IMR-90 (cell line): ENCODE measurements around the gene KRT83. TPM values are rescaled to one million over a fixed set of nuclear protein-coding genes. Genes with fewer than 3 reads are reported as not detected.

Source experiments
- ATAC-seq: fragments of 200-7000 bp; cut with Tn5 transposase; 2 replicates; pipeline ENCODE4 v1.9.1; 2020; ENCODE audit warnings: low read depth, mild to moderate bottlenecking, moderate library complexity
- BruUV-seq: library from RNA; stranded (reverse); fragments of 400-500 nt; replicated peaks from 2 replicates; lab custom pipeline; 2021; lab: Mats Ljungman, UMichigan
- CTCF ChIA-PET: fragments of 300-600 bp; formaldehyde crosslinking; extraction: SDS; loops from one replicate; lab custom pipeline; 2021; ENCODE audit warnings: antibody characterized with exemption; lab: Yijun Ruan, JAX
- POLR2A ChIA-PET: fragments of 300-600 bp; sonication (Branson Sonifier 250); formaldehyde crosslinking; loops from one replicate; lab custom pipeline; 2022; ENCODE audit warnings: antibody characterized with exemption; ENCODE audit not compliant: unreplicated experiment; lab: Charles Lee
- DNase-seq: peaks from one replicate; pipeline ENCODE4 v3.0.0; 2013
- H2AFZ ChIP-seq: replicated peaks from 2 replicates; pipeline ENCODE3; 2013; ENCODE audit warnings: low read length, mild to moderate bottlenecking; ENCODE audit not compliant: poor library complexity
- H2AK5ac ChIP-seq: 2 replicates; pipeline ENCODE4 v1.6.1; 2013; ENCODE audit warnings: low read depth, low read length, inconsistent platforms
- H2AK9ac ChIP-seq: replicated peaks from 2 replicates; pipeline ENCODE3; 2013; ENCODE audit warnings: mild to moderate bottlenecking, low read depth, low read length, moderate library complexity; ENCODE audit not compliant: poor library complexity
- H2BK120ac ChIP-seq: 2 replicates; pipeline ENCODE4 v1.6.1; 2013; ENCODE audit warnings: low read depth, low read length, inconsistent platforms
- H2BK15ac ChIP-seq: 3 replicates; pipeline ENCODE4 v1.6.1; 2013; ENCODE audit warnings: low read depth, low read length, inconsistent platforms
- H2BK20ac ChIP-seq: 2 replicates; pipeline ENCODE4 v1.6.1; 2013; ENCODE audit warnings: low read depth, mild to moderate bottlenecking, inconsistent platforms, low read length, moderate library complexity
- H2BK5ac ChIP-seq: 2 replicates; pipeline ENCODE4 v1.6.1; 2013; ENCODE audit warnings: mild to moderate bottlenecking, low read depth, low read length, inconsistent platforms; ENCODE audit not compliant: poor library complexity, severe bottlenecking
- H3K14ac ChIP-seq: replicated peaks from 2 replicates; pipeline ENCODE4 v1.6.1; 2013; ENCODE audit warnings: low read depth, low read length, inconsistent platforms
- H3K18ac ChIP-seq: 2 replicates; pipeline ENCODE4 v1.6.1; 2013; ENCODE audit warnings: low read depth, low read length, control low read depth
- H3K23ac ChIP-seq: 2 replicates; pipeline ENCODE4 v1.6.1; 2013; ENCODE audit warnings: low read depth, low read length, inconsistent platforms
- H3K27ac ChIP-seq: 2 replicates; pipeline ENCODE4 v1.5.1; 2013; ENCODE audit warnings: mild to moderate bottlenecking, control low read depth, low read length; ENCODE audit not compliant: insufficient read depth
- H3K27me3 ChIP-seq: 2 replicates; pipeline ENCODE4 v1.6.1; 2013; ENCODE audit warnings: low read length; ENCODE audit not compliant: control insufficient read depth, insufficient read depth
- H3K36me3 ChIP-seq: 2 replicates; pipeline ENCODE4 v1.6.1; 2013; ENCODE audit warnings: low read length, mixed read lengths; ENCODE audit not compliant: control insufficient read depth, insufficient read depth
- H3K4ac ChIP-seq: 2 replicates; pipeline ENCODE4 v1.6.1; 2013; ENCODE audit warnings: low read depth, low read length, inconsistent platforms
- H3K4me1 ChIP-seq: 2 replicates; pipeline ENCODE4 v1.6.1; 2013; ENCODE audit warnings: low read length, mixed read lengths; ENCODE audit not compliant: control insufficient read depth, insufficient read depth
- H3K4me2 ChIP-seq: 2 replicates; pipeline ENCODE4 v1.6.1; 2013; ENCODE audit warnings: low read depth, mild to moderate bottlenecking, control low read depth, low read length, moderate library complexity
- H3K4me3 ChIP-seq: 2 replicates; pipeline ENCODE4 v1.5.1; 2013; ENCODE audit warnings: low read depth, mild to moderate bottlenecking, control low read depth, low read length, moderate library complexity; ENCODE audit not compliant: insufficient read depth
- H3K56ac ChIP-seq: 2 replicates; pipeline ENCODE4 v1.6.1; 2013; ENCODE audit warnings: low read length, inconsistent platforms; ENCODE audit not compliant: insufficient read depth; ENCODE audit errors: extremely low read depth
- H3K79me1 ChIP-seq, 2 experiments: 2 replicates each; pipeline ENCODE4 v1.6.1; 2013; ENCODE audit warnings: low read length in 2 of 2, inconsistent platforms in 1 of 2, low read depth in 1 of 2
- H3K9ac ChIP-seq: 2 replicates; pipeline ENCODE4 v1.6.1; 2013; ENCODE audit warnings: low read depth, low read length, control low read depth
- H3K9me1 ChIP-seq: 2 replicates; pipeline ENCODE4 v1.6.1; 2013; ENCODE audit warnings: low read length, inconsistent platforms; ENCODE audit not compliant: insufficient read depth
- H3K9me3 ChIP-seq: 2 replicates; pipeline ENCODE4 v1.6.1; 2013; ENCODE audit warnings: low read length; ENCODE audit not compliant: control insufficient read depth, insufficient read depth
- H4K20me1 ChIP-seq: 2 replicates; pipeline ENCODE4 v1.6.1; 2013; ENCODE audit warnings: low read length, inconsistent platforms; ENCODE audit not compliant: insufficient read depth
- H4K5ac ChIP-seq: 2 replicates; pipeline ENCODE4 v1.6.1; 2013; ENCODE audit warnings: mild to moderate bottlenecking, low read depth, low read length, control low read depth
- H4K8ac ChIP-seq, 2 experiments: 2 replicates each; pipeline ENCODE4 v1.6.1; 2013; ENCODE audit warnings: low read depth in 2 of 2, low read length in 2 of 2, control low read depth in 1 of 2, inconsistent platforms in 1 of 2
- H4K91ac ChIP-seq: 2 replicates; pipeline ENCODE4 v1.6.1; 2013; ENCODE audit warnings: low read depth, low read length, inconsistent platforms; ENCODE audit not compliant: insufficient read depth
- BHLHE40 ChIP-seq: fragments of 150-350 bp; IDR thresholded peaks from 2 replicates; pipeline ENCODE4 v1.6.1; 2016; ENCODE audit warnings: mild to moderate bottlenecking, low read depth, low read length
- CEBPB ChIP-seq: IDR thresholded peaks from 2 replicates; pipeline ENCODE4 v1.6.1; 2012; ENCODE audit warnings: low read depth, low read length, improper control_type of control experiment
- CHD1 ChIP-seq: IDR thresholded peaks from 2 replicates; pipeline ENCODE4 v1.6.1; 2012; ENCODE audit warnings: low read depth, low read length, improper control_type of control experiment
- CTCF ChIP-seq: conservative IDR thresholded peaks from 2 replicates; pipeline ENCODE4 v1.5.1; 2012; ENCODE audit warnings: mild to moderate bottlenecking, low read depth, low read length, improper control_type of control experiment
- ELK1 ChIP-seq: fragments of 150-350 bp; IDR thresholded peaks from 2 replicates; pipeline ENCODE4 v1.6.1; 2016; ENCODE audit warnings: low read depth, mild to moderate bottlenecking, low read length, moderate library complexity, borderline replicate concordance
- FOS ChIP-seq: fragments of 150-350 bp; IDR thresholded peaks from 2 replicates; pipeline ENCODE4 v1.6.1; 2016; ENCODE audit warnings: low read depth, low read length
- MAFK ChIP-seq: IDR thresholded peaks from 2 replicates; pipeline ENCODE4 v1.6.1; 2012; ENCODE audit warnings: low read depth, low read length, improper control_type of control experiment
- MAZ ChIP-seq: IDR thresholded peaks from 2 replicates; pipeline ENCODE4 v1.6.1; 2012; ENCODE audit warnings: low read depth, mild to moderate bottlenecking, low read length, improper control_type of control experiment, moderate library complexity, borderline replicate concordance
- MXI1 ChIP-seq: IDR thresholded peaks from 2 replicates; pipeline ENCODE4 v1.6.1; 2012; ENCODE audit warnings: low read depth, mild to moderate bottlenecking, low read length, moderate library complexity, borderline replicate concordance
- NFE2L2 ChIP-seq: fragments of 150-350 bp; IDR thresholded peaks from 2 replicates; pipeline ENCODE4 v1.6.1; 2016; ENCODE audit warnings: low read depth, mild to moderate bottlenecking, low read length
- POLR2A ChIP-seq: IDR thresholded peaks from 2 replicates; pipeline ENCODE4 v1.6.1; 2012; ENCODE audit warnings: mild to moderate bottlenecking, low read depth, low read length
- RAD21 ChIP-seq: IDR thresholded peaks from 2 replicates; pipeline ENCODE4 v1.6.1; 2012; ENCODE audit warnings: low read length, improper control_type of control experiment
- RCOR1 ChIP-seq: IDR thresholded peaks from 2 replicates; pipeline ENCODE4 v1.6.1; 2012; ENCODE audit warnings: mild to moderate bottlenecking, low read length, improper control_type of control experiment; ENCODE audit not compliant: insufficient replicate concordance
- RFX5 ChIP-seq: IDR thresholded peaks from 2 replicates; pipeline ENCODE4 v1.8.0; 2012; ENCODE audit warnings: low read depth, mild to moderate bottlenecking, low read length, moderate library complexity
- SMC3 ChIP-seq: fragments of 150-350 bp; IDR thresholded peaks from 2 replicates; pipeline ENCODE4 v1.6.1; 2016; ENCODE audit warnings: low read depth, mild to moderate bottlenecking, antibody characterized with exemption, low read length, moderate library complexity
- USF2 ChIP-seq: fragments of 150-350 bp; IDR thresholded peaks from 2 replicates; pipeline ENCODE4 v1.6.1; 2017; ENCODE audit warnings: mild to moderate bottlenecking, antibody characterized with exemption, low read length, low read depth
- WGBS, 2 experiments: methylation state at CpG; one replicate each; pipeline versions ENCODE4 v1.1.5 to v1.1.7; 2013; ENCODE audit warnings: missing lambda C conversion rate in 2 of 2; ENCODE audit not compliant: insufficient read length in 1 of 2; ENCODE audit errors: extremely low coverage in 2 of 2; 5-methylcytosine and 5-hydroxymethylcytosine counted together
- dilution Hi-C: fragments of 300-500 bp; cut with HindIII; formaldehyde crosslinking; loops from one replicate; pipeline ENCODE4 v1.14.3; 2018; ENCODE audit warnings: low sequenced_read_pairs; ENCODE audit not compliant: unreplicated experiment
- in situ Hi-C: fragments of 300-500 bp; cut with MboI; formaldehyde crosslinking; loops from 3 replicates; pipeline ENCODE4 v1.14.3; 2019; ENCODE audit warnings: low sequenced_read_pairs, inconsistent platforms, mixed read lengths
- intact Hi-C: fragments of 100-400 bp; cut with micrococcal nuclease; formaldehyde crosslinking; loops from 2 replicates; pipeline ENCODE4 v1.10.0; 2022
- polyA plus RNA-seq, 3 experiments: library from polyadenylated mRNA; depleted of rRNA; stranded (reverse); fragments of >200 nt; gene quantifications; 2 replicates each; pipeline ENCODE4 v1.2.3, GENCODE V29; 2012; ENCODE audit warnings: low replicate concordance in 1 of 3
- total RNA-seq: library from RNA; depleted of rRNA; stranded (reverse); fragments of >200 nt; gene quantifications from 2 replicates; pipeline ENCODE4 v1.2.3, GENCODE V29; 2012

The KRT83 gene
- total and polyA plus RNA-seq, 2 of the 4 experiments (the other 2 are of a cell fraction) = not detected

- H3K9ac ChIP-seq = no peak overlapping the region
- H2BK5ac ChIP-seq = no peak overlapping the region
- peaks cover 13% of the 10 kb centered on the region for H3K27me3 ChIP-seq
- no peak overlapping the region for H3K56ac ChIP-seq
- dilution Hi-C loops = no loop called here
- H2AK5ac ChIP-seq = no peak overlapping the region
- H2AK9ac ChIP-seq = no peak overlapping the region
- H3K4me2 ChIP-seq = no peak overlapping the region
- H3K27ac ChIP-seq = no peak overlapping the region
- ChIA-PET CTCF (interaction anchor here (3.3 kb wide), 1 partner anchor 11 kb away, joined by 14 read pairs; no protein-coding TSS in a partner anchor), POLR2A (no interaction called here)
- H2AFZ ChIP-seq = no peak overlapping the region
- BruUV-seq = no TSS peak
- no peaks in the 10 kb centered on the region for H3K36me3 ChIP-seq
- H3K4ac ChIP-seq = no peak overlapping the region
- no CpG with 5 or more reads among the region's 2 CpGs for WGBS, 2 experiments
- H3K9me3 ChIP-seq = no peaks in the 10 kb centered on the region; the same call in 1 of the 2 replicates
- H2BK120ac ChIP-seq = no peak overlapping the region
- TF ChIP-seq RAD21 = no peak
- TF ChIP-seq CTCF = no peak
- no peak for TF ChIP-seq RCOR1
- TF ChIP-seq MAZ = no peak
- no peak for TF ChIP-seq MAFK
- no peak for TF ChIP-seq NFE2L2
- no peak for TF ChIP-seq POLR2A
- TF ChIP-seq BHLHE40 = no peak
- TF ChIP-seq USF2 = no peak
- TF ChIP-seq ELK1 = no peak
- no peak for TF ChIP-seq RFX5
- TF ChIP-seq FOS = no peak
- TF ChIP-seq CHD1 = no peak
- TF ChIP-seq SMC3 = no peak
- no peak for TF ChIP-seq CEBPB
- TF ChIP-seq MXI1 = no peak
- H3K79me1 ChIP-seq = no peaks in the 10 kb centered on the region
- intact Hi-C loops = no loop called here
- no peak overlapping the region for H4K5ac ChIP-seq
- no peaks in the 10 kb centered on the region for H3K9me1 ChIP-seq
- no peak overlapping the region for H3K14ac ChIP-seq
- H4K91ac ChIP-seq = no peak overlapping the region
- H4K20me1 ChIP-seq = no peaks in the 10 kb centered on the region
- peak; percentile 32; the same call in 1 of the 2 replicates for ATAC-seq
- no peak overlapping the region for H3K18ac ChIP-seq
- in situ Hi-C loops = no loop called here
- H4K8ac ChIP-seq = no peak overlapping the region
- no peak overlapping the region for H2BK20ac ChIP-seq
- no peak for DNase-seq
- peaks cover 2% of the 10 kb centered on the region for H3K4me1 ChIP-seq
- no peak overlapping the region for H3K23ac ChIP-seq
- H3K4me3 ChIP-seq = no peak overlapping the region
- H2BK15ac ChIP-seq = no peak overlapping the region
Observed at GRCh38 chr12:52268212-52268611, 53.0 kb downstream of the KRT83 start.
